ENCODE data around the gene MAP4K4.

The MAP4K4 gene

DNA sequence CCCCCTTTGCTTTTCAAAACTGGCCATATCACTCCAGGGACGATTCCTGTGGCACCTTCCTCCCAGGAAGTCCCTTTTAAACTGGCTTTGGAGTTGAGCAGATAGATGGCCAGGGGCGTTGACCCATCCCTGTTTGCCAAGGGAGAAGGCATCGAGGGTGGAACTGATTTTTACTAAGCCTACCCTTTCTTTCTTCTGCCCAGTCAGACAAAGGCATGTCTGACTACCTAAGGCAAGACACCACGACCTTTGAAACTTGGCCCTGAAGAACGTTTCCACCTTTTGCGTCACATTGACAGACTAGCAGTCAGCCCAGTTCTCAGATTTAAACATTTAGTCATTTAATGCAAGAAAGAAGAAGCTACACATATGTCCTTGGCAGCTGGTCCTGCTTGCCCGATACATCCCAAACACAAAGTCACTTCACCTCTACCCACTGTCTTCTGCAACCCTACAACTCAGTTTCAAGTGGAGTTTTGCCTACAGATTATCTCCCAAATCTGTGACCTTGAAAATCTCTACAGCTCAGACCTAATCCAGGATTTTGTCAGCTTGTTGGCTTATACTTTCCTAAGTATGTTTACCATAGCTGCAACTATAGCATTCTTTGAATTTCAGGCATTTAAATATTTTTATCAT lies 192.1 kb downstream of the MAP4K4 start:
- Histone ChIP-seq H3K79me2 (ENCODE audit: insufficient read depth, low read length) (no peaks in the 10 kb centered on the region), H3F3A (ENCODE audit: insufficient read depth) (no peaks in the 10 kb centered on the region), H3K36me3 (ENCODE audit: low read length) (peaks cover 57% of the 10 kb centered on the region), H3K4me3 (ENCODE audit: insufficient read depth, low read length, poor library complexity, severe bottlenecking) (no peak overlapping the region), H3K9me3 (ENCODE audit: insufficient read depth, low read length) (no peaks in the 10 kb centered on the region), H3K27me3 (ENCODE audit: low read length) (no peaks in the 10 kb centered on the region), H4K20me1 (ENCODE audit: low read depth, low read length) (no peaks in the 10 kb centered on the region), H2AFZ (ENCODE audit: low read depth, low read length, severe bottlenecking) (no peak overlapping the region), H3K4me2 (ENCODE audit: low read depth, low read length, poor library complexity, severe bottlenecking) (no peak overlapping the region), H3K27ac (ENCODE audit: low read depth, low read length) (no peak overlapping the region), H3K9me2 (replicated peaks; ENCODE audit: insufficient read depth, low read length) (no peaks in the 10 kb centered on the region), H3K9ac (ENCODE audit: low read length) (no peak overlapping the region)
- no peak for TF ChIP-seq EZH2phosphoT487 (conservative IDR thresholded peaks at IDR 0.05; ENCODE audit: low read length)
- no peak for TF ChIP-seq CTCF (IDR thresholded peaks at IDR 0.05; ENCODE audit: insufficient read depth, low read length, poor library complexity, severe bottlenecking)

GRCh38 chr2:101892377-101892776 lies 194.9 kb downstream of the MAP4K4 start:
- Histone ChIP-seq H3K27ac (ENCODE audit: low read depth, low read length) (no peak overlapping the region), H3K79me2 (ENCODE audit: insufficient read depth, low read length) (no peaks in the 10 kb centered on the region), H3K4me2 (ENCODE audit: low read depth, low read length, poor library complexity, severe bottlenecking) (no peak overlapping the region), H4K20me1 (ENCODE audit: low read depth, low read length) (no peaks in the 10 kb centered on the region), H3K4me3 (ENCODE audit: insufficient read depth, low read length, poor library complexity, severe bottlenecking) (no peak overlapping the region), H3K9ac (ENCODE audit: low read length) (no peak overlapping the region), H3K9me2 (replicated peaks; ENCODE audit: insufficient read depth, low read length) (no peaks in the 10 kb centered on the region), H3F3A (ENCODE audit: insufficient read depth) (no peaks in the 10 kb centered on the region), H3K36me3 (ENCODE audit: low read length) (peaks cover 38% of the 10 kb centered on the region), H3K9me3 (ENCODE audit: insufficient read depth, low read length) (no peaks in the 10 kb centered on the region), H3K27me3 (ENCODE audit: low read length) (no peaks in the 10 kb centered on the region), H2AFZ (ENCODE audit: low read depth, low read length, severe bottlenecking) (no peak overlapping the region)
- no peak for TF ChIP-seq CTCF (IDR thresholded peaks at IDR 0.05; ENCODE audit: insufficient read depth, low read length, poor library complexity, severe bottlenecking)
- no peak for TF ChIP-seq EZH2phosphoT487 (conservative IDR thresholded peaks at IDR 0.05; ENCODE audit: low read length)

GRCh38 chr2:101893681-101894381 lies 196.3 kb downstream of the MAP4K4 start:
- Histone ChIP-seq H4K20me1 (ENCODE audit: low read depth, low read length) (no peaks in the 10 kb centered on the region), H3K4me2 (ENCODE audit: low read depth, low read length, poor library complexity, severe bottlenecking) (no peak overlapping the region), H3K9me3 (ENCODE audit: insufficient read depth, low read length) (no peaks in the 10 kb centered on the region), H3F3A (ENCODE audit: insufficient read depth) (no peaks in the 10 kb centered on the region), H3K36me3 (ENCODE audit: low read length) (peaks cover 26% of the 10 kb centered on the region), H2AFZ (ENCODE audit: low read depth, low read length, severe bottlenecking) (no peak overlapping the region), H3K9me2 (replicated peaks; ENCODE audit: insufficient read depth, low read length) (no peaks in the 10 kb centered on the region), H3K27ac (ENCODE audit: low read depth, low read length) (no peak overlapping the region), H3K27me3 (ENCODE audit: low read length) (no peaks in the 10 kb centered on the region), H3K4me3 (ENCODE audit: insufficient read depth, low read length, poor library complexity, severe bottlenecking) (no peak overlapping the region), H3K79me2 (ENCODE audit: insufficient read depth, low read length) (no peaks in the 10 kb centered on the region), H3K9ac (ENCODE audit: low read length) (no peak overlapping the region)
- TF ChIP-seq CTCF (IDR thresholded peaks at IDR 0.05; ENCODE audit: insufficient read depth, low read length, poor library complexity, severe bottlenecking) (no peak), EZH2phosphoT487 (conservative IDR thresholded peaks at IDR 0.05; ENCODE audit: low read length) (no peak)
